Upper lobe of right lung (tissue), 1 donor: ENCODE data around the gene MAP4K4. TPM values are rescaled to one million over a fixed set of nuclear protein-coding genes. Genes with fewer than 3 reads are reported as not detected.

Experiments used
- ATAC-seq: fragments of 200-7000 bp; cut with Tn5 transposase; one replicate; pipeline ENCODE4 v1.9.1; 2020; ENCODE audit warnings: mild to moderate bottlenecking, moderate library complexity
- DNase-seq: peaks from one replicate; pipeline ENCODE4 v3.0.0-alpha.2; 2020
- H3K27ac ChIP-seq: fragments of 200-600 bp; one replicate; pipeline ENCODE4 v1.8.0; 2022
- H3K27me3 ChIP-seq: fragments of 200-600 bp; one replicate; pipeline ENCODE4 v1.8.0; 2022; ENCODE audit warnings: mild to moderate bottlenecking
- H3K36me3 ChIP-seq: fragments of 200-600 bp; one replicate; pipeline ENCODE4 v1.8.0; 2022
- H3K4me1 ChIP-seq: fragments of 200-600 bp; one replicate; pipeline ENCODE4 v1.8.0; 2022
- H3K4me3 ChIP-seq: fragments of 200-600 bp; one replicate; pipeline ENCODE4 v1.8.0; 2022; ENCODE audit warnings: mild to moderate bottlenecking
- H3K9me3 ChIP-seq: fragments of 200-600 bp; one replicate; pipeline ENCODE4 v1.8.0; 2022
- intact Hi-C: fragments of 100-400 bp; cut with DNase I; formaldehyde crosslinking; loops from one replicate; pipeline ENCODE4 v1.11.0; 2022
- total RNA-seq: library from RNA; stranded (reverse); fragmentation: NEBNext Ultra II Directional; extraction: Animal tissue kit (Norgen Biotek cat#: 25700); gene quantifications from one replicate; pipeline ENCODE4 v1.2.1, GENCODE V29; 2021
- TF ChIP-seq, protein P1 (sequence below): fragments of 200-600 bp; IDR thresholded peaks from one replicate; pipeline ENCODE4 v1.8.0; 2022; ENCODE audit warnings: antibody characterized with exemption
- donor health status: DM: no; HTN: yes; CAD: no; lungs with severe emphysema.

MAP4K4 gene
- total RNA-seq, 1 donor from 2014 or later = 88.7 TPM

DNA sequence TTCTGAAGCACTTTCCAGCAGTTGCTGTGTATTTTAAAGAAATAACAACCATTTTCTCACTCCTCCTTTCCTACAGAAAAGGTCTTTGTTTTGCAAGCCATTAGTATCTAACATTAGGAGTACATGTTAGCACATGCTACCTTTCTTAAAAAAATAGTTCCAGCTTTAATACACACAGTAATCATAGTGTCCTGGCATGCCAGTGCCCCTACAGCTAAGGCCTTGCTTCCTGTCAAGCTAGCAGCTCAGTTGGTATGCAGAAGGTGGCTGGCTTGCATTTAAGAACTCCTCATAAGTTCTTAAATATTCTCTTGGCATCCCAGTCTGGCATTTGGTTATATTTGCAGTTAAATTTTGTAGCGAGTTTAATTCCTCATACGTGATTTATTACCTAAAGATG is 152.9 kb downstream of the MAP4K4 start:
- Histone ChIP-seq H3K4me1 (peaks cover 3% of the 10 kb centered on the region), H3K27ac (no peak overlapping the region), H3K9me3 (no peaks in the 10 kb centered on the region), H3K36me3 (peaks cover 64% of the 10 kb centered on the region), H3K27me3 (no peaks in the 10 kb centered on the region), H3K4me3 (no peak overlapping the region)
- ATAC-seq = no peak
- intact Hi-C loops = no loop called here
- TF ChIP-seq, protein P1, sequence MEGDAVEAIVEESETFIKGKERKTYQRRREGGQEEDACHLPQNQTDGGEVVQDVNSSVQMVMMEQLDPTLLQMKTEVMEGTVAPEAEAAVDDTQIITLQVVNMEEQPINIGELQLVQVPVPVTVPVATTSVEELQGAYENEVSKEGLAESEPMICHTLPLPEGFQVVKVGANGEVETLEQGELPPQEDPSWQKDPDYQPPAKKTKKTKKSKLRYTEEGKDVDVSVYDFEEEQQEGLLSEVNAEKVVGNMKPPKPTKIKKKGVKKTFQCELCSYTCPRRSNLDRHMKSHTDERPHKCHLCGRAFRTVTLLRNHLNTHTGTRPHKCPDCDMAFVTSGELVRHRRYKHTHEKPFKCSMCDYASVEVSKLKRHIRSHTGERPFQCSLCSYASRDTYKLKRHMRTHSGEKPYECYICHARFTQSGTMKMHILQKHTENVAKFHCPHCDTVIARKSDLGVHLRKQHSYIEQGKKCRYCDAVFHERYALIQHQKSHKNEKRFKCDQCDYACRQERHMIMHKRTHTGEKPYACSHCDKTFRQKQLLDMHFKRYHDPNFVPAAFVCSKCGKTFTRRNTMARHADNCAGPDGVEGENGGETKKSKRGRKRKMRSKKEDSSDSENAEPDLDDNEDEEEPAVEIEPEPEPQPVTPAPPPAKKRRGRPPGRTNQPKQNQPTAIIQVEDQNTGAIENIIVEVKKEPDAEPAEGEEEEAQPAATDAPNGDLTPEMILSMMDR = no peak
- DNase-seq = no peak

DNA sequence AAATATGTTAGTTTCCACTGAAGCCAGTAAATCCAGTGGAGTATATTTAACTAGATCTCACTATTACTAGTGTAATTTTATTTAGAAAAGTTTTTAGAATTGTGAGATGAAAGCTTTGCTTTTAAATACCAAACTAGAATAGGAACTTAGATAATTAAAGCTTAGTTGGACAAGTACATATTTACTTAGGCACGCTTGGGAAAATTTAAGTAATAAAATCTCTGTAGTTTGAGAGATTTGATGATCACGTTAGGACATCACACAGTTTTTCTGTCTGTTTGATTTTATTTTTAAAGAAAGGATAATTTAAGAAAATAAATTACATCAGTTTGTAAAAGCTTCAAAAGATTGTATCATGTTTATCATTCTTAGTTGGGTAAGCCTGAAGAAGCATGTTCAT is 153.5 kb downstream of the MAP4K4 start:
- ATAC-seq (no peak), DNase-seq (no peak)
- Histone ChIP-seq H3K27ac (no peak overlapping the region), H3K4me3 (no peak overlapping the region), H3K27me3 (no peaks in the 10 kb centered on the region), H3K9me3 (no peaks in the 10 kb centered on the region), H3K4me1 (peaks cover 3% of the 10 kb centered on the region), H3K36me3 (peaks cover 64% of the 10 kb centered on the region)
- TF ChIP-seq, protein P1 = no peak
- intact Hi-C loops = no loop called here

DNA sequence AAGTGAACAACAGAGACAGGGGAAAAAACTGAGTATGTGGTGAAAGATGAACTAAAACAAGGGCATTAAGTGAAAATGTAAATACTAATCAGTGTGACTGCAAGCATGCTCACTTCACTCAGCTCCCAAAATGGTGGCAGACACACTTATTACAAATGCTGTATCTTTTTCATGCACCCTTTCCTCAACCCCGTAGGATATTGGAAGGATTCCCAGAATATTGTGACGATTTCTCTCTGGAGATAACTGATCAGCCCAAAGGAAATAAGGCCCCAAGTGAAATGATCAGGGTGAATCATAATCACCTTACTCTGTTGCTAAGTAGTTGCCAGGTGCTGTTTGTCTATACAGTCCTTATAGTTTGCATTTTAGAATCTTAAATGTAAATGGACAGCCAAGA is 155.3 kb downstream of the MAP4K4 start:
- peaks cover 64% of the 10 kb centered on the region for H3K36me3 ChIP-seq
- DNase-seq = no peak
- intact Hi-C loops = no loop called here

DNA sequence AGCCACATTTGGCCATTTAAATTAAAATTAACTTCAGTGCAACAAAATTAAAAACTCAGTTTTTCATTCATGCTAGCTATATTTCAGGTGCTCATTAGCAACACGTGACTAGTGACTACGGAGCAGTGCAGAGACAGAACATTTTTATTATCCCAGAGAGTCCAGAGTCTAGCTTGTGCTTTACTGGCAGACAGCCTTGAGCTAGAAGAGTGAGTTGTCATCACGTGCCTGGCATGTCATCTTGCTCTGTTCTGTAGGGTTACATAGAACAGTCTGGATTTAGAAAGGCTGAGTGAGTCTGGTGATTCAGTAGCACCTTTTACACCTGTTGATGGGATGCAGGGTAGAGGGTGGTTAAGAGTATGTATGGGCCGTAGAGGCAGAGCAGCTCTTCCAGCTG is 157.4 kb downstream of the MAP4K4 start:
- no peak for DNase-seq
- H3K27ac ChIP-seq = no peak overlapping the region
- no peaks in the 10 kb centered on the region for H3K27me3 ChIP-seq

More for the DNA sequence above, 155.3 kb downstream of the MAP4K4 start:
- Histone ChIP-seq H3K4me3 (no peak overlapping the region), H3K9me3 (no peaks in the 10 kb centered on the region), H3K27ac (no peak overlapping the region), H3K27me3 (no peaks in the 10 kb centered on the region), H3K4me1 (peaks cover 3% of the 10 kb centered on the region)
- TF ChIP-seq, protein P1 = no peak
- ATAC-seq = no peak

DNA sequence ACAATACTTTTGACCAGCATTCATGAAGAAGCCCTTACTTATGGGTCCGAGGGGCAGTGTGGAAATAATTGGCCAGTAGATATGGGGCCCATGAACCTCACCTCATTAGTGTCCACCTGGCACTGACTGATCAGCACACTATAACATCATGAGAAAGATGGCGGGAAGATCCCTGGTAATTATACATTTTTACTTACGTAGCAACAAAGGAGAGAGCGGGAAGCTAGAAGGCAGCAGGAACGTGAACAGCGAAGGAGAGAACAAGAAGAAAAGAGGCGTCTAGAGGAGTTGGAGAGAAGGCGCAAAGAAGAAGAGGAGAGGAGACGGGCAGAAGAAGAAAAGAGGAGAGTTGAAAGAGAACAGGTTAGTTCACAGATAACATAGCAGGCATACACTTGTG is 158.3 kb downstream of the MAP4K4 start:
- Histone ChIP-seq H3K4me3 (no peak overlapping the region), H3K36me3 (peaks cover 84% of the 10 kb centered on the region)
- ATAC-seq = no peak

More for the DNA sequence above, 157.4 kb downstream of the MAP4K4 start:
- Histone ChIP-seq H3K4me1 (no peaks in the 10 kb centered on the region), H3K4me3 (no peak overlapping the region), H3K9me3 (no peaks in the 10 kb centered on the region), H3K36me3 (peaks cover 81% of the 10 kb centered on the region)
- TF ChIP-seq, protein P1 = no peak
- intact Hi-C loops = no loop called here
- ATAC-seq = no peak

More for the DNA sequence above, 158.3 kb downstream of the MAP4K4 start:
- TF ChIP-seq, protein P1 = no peak
- DNase-seq = no peak
- no peak overlapping the region for H3K27ac ChIP-seq
- H3K9me3 ChIP-seq = no peaks in the 10 kb centered on the region
- intact Hi-C loops = no loop called here
- H3K4me1 ChIP-seq = no peaks in the 10 kb centered on the region
- H3K27me3 ChIP-seq = no peaks in the 10 kb centered on the region
